HCT116 (cell line): ENCODE data around the gene HCFC2.

ENCODE experiments used
- CEBPB ChIP-seq: IDR thresholded peaks from 2 replicates; pipeline ENCODE4 v1.6.1; 2012; ENCODE audit warnings: low read depth
- EZH2 ChIP-seq: fragments of 200-600 bp; sonication (generic); IDR thresholded peaks from 2 replicates; pipeline ENCODE4 v1.6.1; 2017; ENCODE audit warnings: antibody characterized with exemption, mixed run types
- EZH2phosphoT487 ChIP-seq: fragments of 200-600 bp; IDR thresholded peaks from 2 replicates; pipeline ENCODE4 v1.6.1; 2018; ENCODE audit warnings: antibody characterized with exemption, borderline replicate concordance
- FOSL1 ChIP-seq: IDR thresholded peaks from 2 replicates; pipeline ENCODE4 v1.6.1; 2012; ENCODE audit warnings: low read depth
- POLR2A ChIP-seq: IDR thresholded peaks from 2 replicates; pipeline ENCODE4 v1.7.0; 2011; ENCODE audit warnings: borderline replicate concordance; ENCODE audit not compliant: insufficient read depth, insufficient read length; ENCODE audit errors: extremely low read depth
- POLR2AphosphoS5 ChIP-seq: IDR thresholded peaks from 2 replicates; pipeline ENCODE4 v1.6.1; 2011; ENCODE audit warnings: mild to moderate bottlenecking, low read depth, low read length, moderate library complexity
- RAD21 ChIP-seq: IDR thresholded peaks from 2 replicates; pipeline ENCODE4 v1.6.1; 2012; ENCODE audit warnings: low read depth, mild to moderate bottlenecking
- SP1 ChIP-seq: IDR thresholded peaks from 2 replicates; pipeline ENCODE4 v1.6.1; 2012; ENCODE audit warnings: low read depth
- TF ChIP-seq, protein P1 (sequence below), 3 experiments: fragments of 200-600 bp in 1 of 3; sonication (generic) in 1 of 3; IDR thresholded peaks in 2 of 3; conservative IDR thresholded peaks in 1 of 3; 2 replicates each; pipeline ENCODE4 v1.5.1; 2012 to 2017; ENCODE audit warnings: low read depth in 2 of 3, low read length in 2 of 3, antibody characterized with exemption in 1 of 3, borderline replicate concordance in 1 of 3, control low read depth in 1 of 3, mild to moderate bottlenecking in 1 of 3, mixed read lengths in 1 of 3, mixed run types in 1 of 3, moderate library complexity in 1 of 3; ENCODE audit not compliant: insufficient read depth in 1 of 3
- TF ChIP-seq, protein P2 (sequence below): IDR thresholded peaks from 2 replicates; pipeline ENCODE4 v1.6.1; 2012
- TF ChIP-seq, protein P3 (sequence below): IDR thresholded peaks from 2 replicates; pipeline ENCODE4 v1.6.1; 2012

DNA sequence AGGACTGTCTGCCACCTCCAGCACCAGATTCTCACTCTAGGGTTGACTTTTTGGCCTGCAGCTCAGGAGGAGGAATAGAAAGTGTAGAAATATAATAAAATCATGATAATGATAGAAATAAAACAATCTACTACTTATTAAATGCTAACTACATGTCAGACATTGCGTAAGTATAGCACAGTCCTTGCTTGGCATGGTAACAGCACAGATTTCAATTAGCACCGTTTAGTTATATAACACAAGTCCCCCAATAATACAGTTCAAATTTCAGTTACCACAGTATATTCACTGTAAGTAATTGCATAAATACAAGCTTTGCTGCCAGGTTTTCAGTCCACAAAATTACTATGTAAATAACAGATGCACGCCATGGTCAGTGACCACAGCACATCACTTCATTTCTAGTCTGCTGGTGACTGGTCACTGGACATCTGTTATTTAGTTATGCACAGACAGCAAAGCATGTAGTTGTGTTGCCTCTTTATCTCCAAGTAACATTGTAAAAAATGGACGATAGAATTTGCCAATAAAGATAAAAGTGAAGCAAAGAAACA is 7.8 kb upstream of the HCFC2 start:
- TF ChIP-seq, protein P1, sequence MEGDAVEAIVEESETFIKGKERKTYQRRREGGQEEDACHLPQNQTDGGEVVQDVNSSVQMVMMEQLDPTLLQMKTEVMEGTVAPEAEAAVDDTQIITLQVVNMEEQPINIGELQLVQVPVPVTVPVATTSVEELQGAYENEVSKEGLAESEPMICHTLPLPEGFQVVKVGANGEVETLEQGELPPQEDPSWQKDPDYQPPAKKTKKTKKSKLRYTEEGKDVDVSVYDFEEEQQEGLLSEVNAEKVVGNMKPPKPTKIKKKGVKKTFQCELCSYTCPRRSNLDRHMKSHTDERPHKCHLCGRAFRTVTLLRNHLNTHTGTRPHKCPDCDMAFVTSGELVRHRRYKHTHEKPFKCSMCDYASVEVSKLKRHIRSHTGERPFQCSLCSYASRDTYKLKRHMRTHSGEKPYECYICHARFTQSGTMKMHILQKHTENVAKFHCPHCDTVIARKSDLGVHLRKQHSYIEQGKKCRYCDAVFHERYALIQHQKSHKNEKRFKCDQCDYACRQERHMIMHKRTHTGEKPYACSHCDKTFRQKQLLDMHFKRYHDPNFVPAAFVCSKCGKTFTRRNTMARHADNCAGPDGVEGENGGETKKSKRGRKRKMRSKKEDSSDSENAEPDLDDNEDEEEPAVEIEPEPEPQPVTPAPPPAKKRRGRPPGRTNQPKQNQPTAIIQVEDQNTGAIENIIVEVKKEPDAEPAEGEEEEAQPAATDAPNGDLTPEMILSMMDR (IDR thresholded peaks at IDR 0.05 in 2 of 3, conservative IDR thresholded peaks at IDR 0.05 in 1 of 3; ENCODE audit: borderline replicate concordance in 1 of 3, insufficient read depth in 1 of 3, low read depth in 2 of 3, low read length in 2 of 3): no peak
- TF ChIP-seq RAD21 (no peak), EZH2phosphoT487 (no peak), POLR2AphosphoS5 (no peak), SP1 (no peak), POLR2A (no peak), CEBPB (no peak), EZH2 (no peak), FOSL1 (no peak)
- TF ChIP-seq, protein P2, sequence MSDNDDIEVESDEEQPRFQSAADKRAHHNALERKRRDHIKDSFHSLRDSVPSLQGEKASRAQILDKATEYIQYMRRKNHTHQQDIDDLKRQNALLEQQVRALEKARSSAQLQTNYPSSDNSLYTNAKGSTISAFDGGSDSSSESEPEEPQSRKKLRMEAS: no peak
- TF ChIP-seq, protein P3, sequence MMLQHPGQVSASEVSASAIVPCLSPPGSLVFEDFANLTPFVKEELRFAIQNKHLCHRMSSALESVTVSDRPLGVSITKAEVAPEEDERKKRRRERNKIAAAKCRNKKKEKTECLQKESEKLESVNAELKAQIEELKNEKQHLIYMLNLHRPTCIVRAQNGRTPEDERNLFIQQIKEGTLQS: no peak
